ENCODE data around the gene WDPCP.
"Not testable (repeated sequence)": the region's sequence is repeated elsewhere in the genome, so short reads cannot be mapped to it uniquely, and the experiment has no call there.

Gene WDPCP

DNA sequence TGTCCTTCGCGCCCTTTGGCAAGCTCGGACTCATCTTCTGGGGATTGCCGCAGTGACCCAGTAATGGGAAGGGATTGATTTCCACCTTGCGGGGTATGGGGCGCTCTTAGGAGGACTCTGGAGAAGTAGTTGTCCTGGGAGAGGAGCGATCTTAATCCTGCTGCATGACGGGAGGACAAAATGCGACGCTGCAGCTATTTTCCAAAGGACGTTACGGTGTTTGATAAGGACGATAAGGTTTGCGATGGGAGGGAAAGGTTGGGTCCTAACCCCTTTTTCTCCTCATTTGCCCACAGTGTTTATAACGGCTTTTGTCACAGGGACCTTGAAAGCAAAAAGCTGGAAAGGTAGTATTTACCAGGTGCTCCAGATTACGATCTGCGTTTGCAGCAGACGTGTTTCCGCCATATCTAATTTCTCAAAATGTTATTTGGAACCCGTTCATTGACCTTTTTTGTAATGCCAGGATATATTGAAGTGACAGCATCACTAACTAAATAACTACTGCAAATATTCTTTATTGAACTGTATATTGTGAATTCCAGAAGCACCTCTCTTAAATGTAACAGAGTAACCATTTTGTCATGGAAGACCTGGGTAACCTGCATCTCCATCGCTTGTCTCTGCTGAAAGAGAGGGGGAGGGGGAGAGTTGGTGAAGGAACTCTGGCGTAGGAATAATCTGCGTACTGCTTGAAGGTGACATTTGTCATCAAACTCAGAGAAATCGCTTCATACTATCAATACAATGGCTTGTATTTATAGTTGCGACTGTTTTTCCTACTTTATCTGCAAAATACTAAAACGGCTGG lies 1.1 kb upstream of the WDPCP start:
- no peak for DNase-seq

DNA sequence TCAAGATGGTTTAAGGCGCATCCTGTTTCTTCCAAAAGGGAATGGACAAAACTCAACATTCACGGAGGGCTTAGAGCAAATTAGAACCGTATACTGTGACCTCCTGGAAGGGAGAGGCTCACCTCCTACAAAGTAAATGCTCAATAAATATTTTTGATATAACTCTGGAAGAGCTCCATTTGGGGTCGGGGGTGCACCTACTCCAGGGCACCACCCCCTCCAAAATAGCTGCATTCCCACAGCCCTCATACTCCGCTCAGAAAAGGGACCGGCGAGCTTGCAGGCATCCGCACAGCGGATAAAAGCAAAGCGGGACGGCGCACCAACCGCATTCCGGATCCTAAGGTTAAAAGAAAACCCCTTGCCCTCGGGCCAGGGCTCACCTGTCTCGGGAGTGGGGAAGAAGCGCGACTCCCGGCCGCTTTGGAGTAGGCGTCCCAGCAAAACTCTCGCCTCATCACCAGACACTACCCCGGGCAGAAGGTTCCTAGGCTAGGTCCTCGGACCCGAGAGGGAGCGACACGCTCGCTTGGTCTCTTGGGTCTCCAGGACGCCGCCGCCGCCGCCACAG lies 378 bp downstream of the WDPCP start:
- no peak for DNase-seq

DNA sequence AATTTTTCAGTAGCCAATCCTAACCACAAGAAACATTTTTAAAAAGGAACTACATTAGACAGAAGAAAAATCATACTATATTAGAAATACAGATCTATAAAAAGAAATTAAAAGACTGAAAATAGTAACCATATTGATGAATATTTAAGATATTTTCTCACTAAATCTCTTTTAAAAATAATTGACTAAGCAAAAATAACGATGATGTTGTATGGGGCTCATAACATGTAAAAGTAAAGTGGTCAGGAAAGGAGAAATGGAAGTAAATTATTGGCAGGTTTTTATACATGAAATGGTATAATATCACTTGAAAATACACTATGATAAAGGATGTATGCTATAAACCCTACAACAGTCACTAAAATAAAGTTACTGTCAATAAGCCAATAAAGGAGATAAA lies 5.4 kb downstream of the WDPCP start:
- DNase-seq, result no peak

DNA sequence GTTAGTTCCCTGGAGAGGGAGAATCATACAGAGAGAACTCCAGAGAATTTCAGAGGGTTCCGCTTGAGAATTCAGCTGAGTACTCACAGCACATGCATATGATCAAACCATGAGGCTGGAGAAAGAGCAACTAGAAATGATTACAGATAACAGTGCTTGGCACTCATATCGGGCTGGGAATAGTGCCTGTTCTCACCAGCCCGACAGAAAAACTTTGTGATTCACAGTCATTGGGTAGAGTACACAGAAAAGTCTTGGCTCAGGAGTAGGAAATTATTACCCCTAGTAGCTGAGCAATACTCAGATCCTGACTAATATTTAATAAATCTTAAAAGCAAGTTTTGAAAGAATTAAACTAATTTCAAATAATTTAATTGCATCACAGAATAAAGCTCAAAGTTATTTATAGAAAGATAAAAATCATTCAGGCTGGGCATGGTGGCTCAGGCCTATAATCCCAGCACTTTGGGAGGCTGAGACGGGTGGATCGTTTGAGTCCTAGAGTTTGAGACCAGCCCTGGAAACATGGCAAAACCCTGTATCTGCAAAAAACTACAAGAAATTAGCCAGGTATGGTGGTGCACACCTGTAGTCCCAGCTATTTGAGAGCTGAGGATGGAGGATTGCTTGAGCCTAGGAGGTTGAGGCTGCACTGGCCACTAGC lies 6.8 kb downstream of the WDPCP start:
- DNase-seq, result no peak

DNA sequence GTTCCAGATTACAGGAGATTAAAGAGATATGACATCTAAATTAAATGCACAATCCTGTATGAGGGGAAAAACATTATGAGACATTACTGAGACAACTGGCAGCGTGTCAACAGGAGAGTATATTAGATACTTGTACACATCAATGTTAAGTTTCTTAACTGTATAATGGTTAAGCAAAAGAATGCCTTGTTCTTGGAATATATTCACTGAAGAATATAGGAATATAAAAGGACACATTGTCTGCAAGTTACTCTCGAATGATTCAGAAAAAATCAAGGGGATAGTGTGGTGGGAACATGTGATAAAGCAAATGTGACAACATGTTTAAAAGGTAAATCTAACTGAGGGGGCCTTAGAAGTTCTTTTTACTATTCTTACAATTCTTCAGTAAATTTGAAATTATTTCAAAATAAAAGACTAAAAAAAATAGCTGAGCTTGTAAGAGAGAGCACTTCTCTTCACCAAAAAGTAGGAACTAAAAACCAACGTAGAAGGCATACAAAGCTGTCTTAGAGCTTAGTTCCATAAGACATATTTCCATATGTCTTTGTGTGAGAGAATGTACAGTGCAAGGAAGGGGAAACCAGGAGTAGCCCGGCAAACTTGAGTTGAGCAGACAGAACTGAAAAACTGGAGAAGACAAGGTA lies 7.5 kb downstream of the WDPCP start:
- DNase-seq, result no peak

- no peak for DNase-seq
Observed at GRCh38 chr2:63578767-63579166, 9.5 kb downstream of the WDPCP start.

GRCh38 chr2:63576546-63576945 lies 11.7 kb downstream of the WDPCP start:
- no peak for DNase-seq

DNA sequence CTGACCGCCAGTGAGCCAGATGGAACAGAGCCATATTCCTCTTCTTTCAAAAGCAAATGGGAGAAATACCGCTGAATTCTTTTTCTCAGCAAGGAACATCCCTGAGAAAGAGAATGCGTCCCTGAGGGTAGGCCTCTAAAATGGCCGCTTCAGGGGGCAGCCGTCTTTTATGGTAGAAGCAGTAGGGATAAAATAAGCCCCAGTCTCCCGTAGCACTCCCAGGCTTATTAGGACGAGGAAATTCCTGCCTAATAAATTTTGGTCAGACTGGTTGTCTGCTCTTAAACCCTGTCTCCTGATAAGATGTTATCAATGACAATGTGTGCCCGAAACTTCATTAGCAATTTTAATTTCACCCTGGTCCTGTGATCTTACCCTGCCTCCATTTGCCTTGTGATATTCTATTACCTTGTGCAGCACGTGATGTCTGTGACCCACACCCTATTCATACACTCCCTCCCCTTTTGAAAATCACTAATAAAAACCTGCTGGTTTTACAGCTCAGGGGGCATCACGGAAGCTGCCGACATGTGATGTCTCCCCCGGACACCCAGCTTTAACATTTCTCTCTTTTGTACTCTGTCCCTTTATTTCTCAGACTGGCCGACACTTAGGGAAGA lies 14.4 kb downstream of the WDPCP start:
- not testable (repeated sequence) for DNase-seq

DNA sequence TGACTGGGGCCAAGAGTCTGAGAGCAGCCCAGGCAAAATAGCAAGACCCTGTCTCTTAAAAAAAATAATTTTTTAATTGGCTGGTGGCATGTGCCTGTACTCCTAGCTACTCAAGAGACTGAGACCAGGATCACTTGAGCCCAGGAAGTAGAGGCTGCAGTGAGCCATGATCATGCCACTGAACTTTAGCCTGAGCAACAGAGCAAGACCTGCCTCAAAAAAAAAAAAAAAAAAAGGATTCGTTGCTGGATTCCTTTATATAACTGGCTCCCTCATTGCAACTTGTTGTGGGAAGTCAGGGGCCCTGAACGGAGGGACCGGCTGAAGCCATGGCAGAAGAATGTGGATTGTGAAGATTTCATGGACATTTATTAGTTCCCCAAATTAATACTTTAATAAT lies 15.3 kb downstream of the WDPCP start:
- DNase-seq, result not testable (repeated sequence)

GRCh38 chr2:63572001-63572400 lies 16.3 kb downstream of the WDPCP start:
- no peak for DNase-seq

DNA sequence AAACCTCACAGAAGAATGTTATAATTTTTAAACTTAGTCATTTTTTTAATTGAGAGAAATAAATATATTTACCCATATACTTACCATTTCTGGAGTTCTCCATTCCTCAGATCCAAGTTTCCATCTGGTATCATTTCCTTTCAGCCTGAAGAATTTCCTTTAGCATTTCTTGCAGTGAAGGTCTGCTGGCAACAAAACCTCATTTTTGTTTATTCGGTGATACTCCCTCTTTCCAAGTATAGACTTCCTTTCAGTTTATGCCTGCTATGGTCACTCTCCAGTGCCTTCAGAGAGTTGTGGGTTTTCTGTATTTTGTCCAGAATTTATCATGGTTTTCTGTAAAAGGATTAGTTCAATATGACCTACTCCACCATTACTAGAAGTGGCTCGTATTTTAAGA lies 17.0 kb downstream of the WDPCP start:
- DNase-seq, result no peak

DNA sequence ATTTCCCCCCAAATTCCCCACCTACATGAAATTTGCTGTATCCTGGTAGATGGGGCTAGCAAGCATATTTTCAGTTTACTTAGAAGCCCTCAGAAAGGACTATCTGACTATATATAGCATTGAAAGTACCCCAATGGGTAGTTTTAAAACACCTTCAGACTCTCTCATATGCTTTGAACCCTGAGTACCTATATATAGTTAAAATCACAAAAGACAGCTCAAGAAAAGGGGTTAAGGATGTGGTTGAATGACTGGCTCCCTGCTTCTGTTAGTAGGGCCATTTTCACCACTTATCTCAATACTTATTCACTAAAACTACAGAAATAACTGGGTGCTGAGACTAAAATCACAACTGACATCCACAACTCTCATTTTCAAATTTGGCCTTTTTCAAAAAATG lies 18.5 kb downstream of the WDPCP start:
- DNase-seq, result no peak

DNA sequence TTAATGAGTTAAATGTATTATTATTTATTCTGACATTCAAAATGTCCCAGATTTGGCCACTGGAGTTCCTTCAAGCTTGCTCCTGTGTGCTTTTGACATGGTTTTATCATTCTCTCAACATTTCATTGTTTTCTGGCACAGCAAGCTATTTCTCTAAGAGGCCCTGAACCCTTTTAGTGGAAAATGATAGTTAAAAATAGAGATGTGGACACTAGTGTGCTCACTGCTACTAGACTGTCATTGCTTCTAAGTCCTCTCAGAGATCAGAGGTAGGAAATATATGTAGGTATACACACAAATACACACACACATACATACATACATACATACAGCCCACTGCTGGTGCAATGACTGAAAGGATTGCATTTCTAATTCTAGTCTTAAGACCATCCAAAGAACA lies 25.5 kb downstream of the WDPCP start:
- DNase-seq, result no peak

DNA sequence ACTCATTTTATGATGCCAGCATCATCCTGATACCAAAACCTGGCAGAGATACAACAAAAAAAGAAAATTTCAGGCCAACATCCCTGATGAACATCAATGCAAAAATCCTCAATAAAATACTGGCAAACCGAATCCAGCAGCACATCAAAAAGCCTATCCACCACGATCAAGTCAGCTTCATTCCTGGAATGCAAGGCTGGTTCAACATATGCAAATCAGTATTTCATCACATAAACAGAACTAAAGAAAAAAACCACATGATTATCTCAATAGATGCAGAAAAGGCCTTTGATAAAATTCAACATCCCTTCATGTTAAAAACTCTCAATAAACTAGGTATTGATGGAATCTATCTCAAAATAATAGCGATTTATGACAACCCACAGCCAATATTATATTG lies 29.4 kb downstream of the WDPCP start:
- DNase-seq, result not testable (repeated sequence)

- not testable (repeated sequence) for DNase-seq
Observed at GRCh38 chr2:63557819-63558218, 30.5 kb downstream of the WDPCP start.

GRCh38 chr2:63555931-63556330 lies 32.3 kb downstream of the WDPCP start:
- no peak for DNase-seq

- no peak for DNase-seq
Observed at GRCh38 chr2:63555299-63555698, 33.0 kb downstream of the WDPCP start.

DNA sequence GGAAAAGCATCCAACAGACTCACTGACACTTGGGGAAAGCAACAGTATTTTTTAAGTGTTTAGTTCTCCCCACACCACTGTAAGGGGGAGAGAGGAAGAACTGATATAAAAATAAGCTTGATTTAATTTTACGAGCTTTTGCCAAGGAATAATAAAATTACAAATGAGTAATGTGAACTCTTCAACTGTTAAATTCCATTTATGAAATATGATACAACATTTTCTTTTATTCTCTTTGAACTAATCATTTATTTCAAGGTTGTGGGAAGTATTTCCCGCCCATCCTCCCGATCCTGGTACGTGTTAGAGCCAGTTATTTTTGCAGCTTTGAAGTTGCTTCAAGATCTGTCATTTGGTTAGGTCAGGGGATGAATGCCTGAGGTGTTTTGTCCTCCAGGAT lies 35.2 kb downstream of the WDPCP start:
- DNase-seq, result no peak

- DNase-seq, result no peak
Observed at GRCh38 chr2:63545023-63545422, 43.3 kb downstream of the WDPCP start.

DNA sequence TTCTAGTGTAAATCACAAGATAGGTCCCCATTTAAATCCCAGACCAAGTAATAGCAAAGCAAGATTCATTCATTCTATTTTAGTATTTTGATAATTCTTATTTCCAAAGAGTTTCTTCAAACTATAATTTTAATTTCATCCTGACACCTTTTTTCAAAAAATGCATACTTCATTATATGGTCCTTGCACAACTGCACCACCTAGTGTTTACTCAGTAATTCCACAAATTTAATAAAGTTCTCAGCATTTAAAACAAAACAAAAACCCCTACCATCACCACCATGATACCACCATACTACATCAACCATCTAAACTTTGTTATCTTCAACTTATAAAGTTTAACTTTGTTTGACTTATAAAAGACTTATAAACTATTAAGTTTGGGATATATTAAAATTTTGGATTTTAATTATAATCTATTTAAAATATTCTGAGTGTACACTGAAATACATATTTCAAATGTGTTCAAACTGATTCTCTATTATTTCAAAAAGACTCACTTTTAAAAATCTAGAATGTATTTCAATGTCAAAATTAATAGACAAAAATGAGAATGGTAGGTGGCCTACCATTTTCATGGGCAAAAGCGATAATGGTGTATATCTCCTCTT lies 44.2 kb downstream of the WDPCP start:
- DNase-seq, result no peak

DNA sequence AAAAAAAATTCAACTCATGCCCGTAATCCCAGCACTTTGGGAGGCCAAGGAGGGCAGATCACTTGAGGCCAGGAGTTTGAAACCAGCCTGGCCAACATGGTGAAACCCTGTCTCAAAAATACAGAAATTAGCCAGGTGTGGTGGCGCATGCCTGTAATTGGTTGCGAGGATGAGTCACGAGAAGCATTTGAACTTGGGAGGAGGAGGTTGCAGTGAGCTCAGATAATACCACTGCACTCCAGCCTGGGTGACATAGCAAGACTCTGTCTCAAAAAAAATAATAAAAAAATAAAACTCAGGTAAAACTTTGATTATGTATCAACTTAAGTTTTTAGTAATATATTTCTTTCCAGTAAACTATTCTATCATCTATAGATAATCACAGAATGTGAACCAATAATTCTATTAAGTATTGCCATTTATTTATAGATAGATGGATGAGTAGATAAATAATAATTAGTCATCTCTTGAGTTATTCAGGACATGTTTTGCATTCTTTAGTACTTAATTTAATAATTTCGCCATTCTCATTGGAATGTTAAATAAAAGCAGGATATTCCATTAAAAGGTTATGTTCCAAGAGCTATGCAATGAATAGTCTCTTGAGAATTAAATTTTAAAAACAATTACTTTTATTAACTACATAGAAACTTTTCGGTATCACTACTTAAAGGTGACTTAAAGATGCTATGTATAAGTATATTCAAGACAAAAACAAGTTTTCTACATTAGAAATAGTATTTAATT lies 48.7 kb downstream of the WDPCP start:
- DNase-seq, result no peak

DNA sequence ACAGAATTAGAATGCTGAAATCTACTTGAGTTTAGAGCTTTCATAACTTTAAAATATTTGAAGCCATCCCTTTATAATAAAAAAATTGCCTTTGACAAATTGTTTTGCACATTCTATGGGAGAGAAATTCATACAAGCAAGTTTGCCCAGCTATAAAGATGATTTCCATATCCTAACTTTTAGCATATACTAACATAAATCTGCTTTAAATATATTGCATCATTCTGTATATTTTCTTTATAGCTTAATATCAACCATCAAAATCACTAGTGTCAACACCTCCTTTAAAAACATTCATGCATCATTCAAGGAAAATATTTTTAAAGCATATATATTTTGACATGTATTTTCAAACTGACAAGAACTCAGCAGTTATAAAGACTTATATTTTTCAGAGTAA lies 49.9 kb downstream of the WDPCP start:
- no peak for DNase-seq
